HEK293 (cell line): ENCODE data around the gene LIX1L.

Experiments
- FEZF1 ChIP-seq: fragments of 450-650 bp; formaldehyde crosslinking; IDR thresholded peaks from 2 replicates; pipeline ENCODE4 v1.5.1; 2016; ENCODE audit warnings: missing biosample characterization, missing genetic modification characterization
- HOXD13 ChIP-seq: sonication (generic); formaldehyde crosslinking; IDR thresholded peaks from 2 replicates; pipeline ENCODE4 v1.8.0; 2022; ENCODE audit warnings: missing genetic modification reagents, borderline replicate concordance
- IKZF3 ChIP-seq: fragments of 450-650 bp; IDR thresholded peaks from 2 replicates; pipeline ENCODE4 v1.5.0; 2018; ENCODE audit warnings: missing biosample characterization, mild to moderate bottlenecking, missing genetic modification characterization, moderate library complexity
- KLF7 ChIP-seq: fragments of 450-650 bp; formaldehyde crosslinking; IDR thresholded peaks from 2 replicates; pipeline ENCODE4 v1.5.1; 2016; ENCODE audit warnings: missing biosample characterization, missing genetic modification characterization, borderline replicate concordance
- KLF8 ChIP-seq: fragments of 450-650 bp; formaldehyde crosslinking; IDR thresholded peaks from 2 replicates; pipeline ENCODE4 v1.5.1; 2016; ENCODE audit warnings: missing biosample characterization, missing genetic modification characterization
- ZBTB21 ChIP-seq: fragments of 450-650 bp; formaldehyde crosslinking; IDR thresholded peaks from 2 replicates; pipeline ENCODE4 v1.5.1; 2017; ENCODE audit warnings: missing biosample characterization, missing genetic modification characterization
- ZBTB8A ChIP-seq: fragments of 450-650 bp; formaldehyde crosslinking; IDR thresholded peaks from 2 replicates; pipeline ENCODE4 v1.5.1; 2016; ENCODE audit warnings: missing biosample characterization, missing genetic modification characterization
- ZFHX2 ChIP-seq: fragments of 450-650 bp; formaldehyde crosslinking; conservative IDR thresholded peaks from 2 replicates; pipeline ENCODE4 v1.5.1; 2016; ENCODE audit warnings: missing biosample characterization, missing genetic modification characterization
- ZNF10 ChIP-seq: fragments of 450-650 bp; formaldehyde crosslinking; IDR thresholded peaks from 2 replicates; pipeline ENCODE4 v1.5.1; 2017; ENCODE audit warnings: missing biosample characterization, missing genetic modification characterization
- ZNF112 ChIP-seq: fragments of 450-650 bp; formaldehyde crosslinking; IDR thresholded peaks from 2 replicates; pipeline ENCODE4 v1.5.0; 2017; ENCODE audit warnings: missing biosample characterization, missing genetic modification characterization
- ZNF121 ChIP-seq: fragments of 450-650 bp; formaldehyde crosslinking; IDR thresholded peaks from 2 replicates; pipeline ENCODE4 v1.5.1; 2016; ENCODE audit warnings: missing biosample characterization, missing genetic modification characterization
- ZNF146 ChIP-seq: fragments of 450-650 bp; formaldehyde crosslinking; IDR thresholded peaks from 2 replicates; pipeline ENCODE4 v1.5.1; 2016; ENCODE audit warnings: missing biosample characterization, missing genetic modification characterization
- ZNF24 ChIP-seq: fragments of 450-650 bp; formaldehyde crosslinking; IDR thresholded peaks from 2 replicates; pipeline ENCODE4 v1.5.1; 2016; ENCODE audit warnings: missing biosample characterization, missing genetic modification characterization
- ZNF366 ChIP-seq: fragments of 450-650 bp; formaldehyde crosslinking; conservative IDR thresholded peaks from 2 replicates; pipeline ENCODE4 v1.5.1; 2016; ENCODE audit warnings: missing biosample characterization, missing genetic modification characterization
- ZNF394 ChIP-seq: fragments of 450-650 bp; formaldehyde crosslinking; IDR thresholded peaks from 2 replicates; pipeline ENCODE4 v1.5.1; 2016; ENCODE audit warnings: missing biosample characterization, missing genetic modification characterization, mild to moderate bottlenecking, moderate library complexity, borderline replicate concordance
- ZNF521 ChIP-seq: fragments of 450-650 bp; formaldehyde crosslinking; IDR thresholded peaks from 2 replicates; pipeline ENCODE4 v1.5.1; 2017; ENCODE audit warnings: missing biosample characterization, mild to moderate bottlenecking, missing genetic modification characterization
- ZNF560 ChIP-seq: fragments of 450-650 bp; formaldehyde crosslinking; IDR thresholded peaks from 2 replicates; pipeline ENCODE4 v1.5.1; 2017; ENCODE audit warnings: missing biosample characterization, missing genetic modification characterization, borderline replicate concordance
- ZNF561 ChIP-seq: fragments of 450-650 bp; IDR thresholded peaks from 2 replicates; pipeline ENCODE4 v1.5.1; 2018; ENCODE audit warnings: missing biosample characterization, missing genetic modification characterization, borderline replicate concordance
- ZNF624 ChIP-seq: fragments of 450-650 bp; formaldehyde crosslinking; IDR thresholded peaks from 2 replicates; pipeline ENCODE4 v1.5.1; 2017; ENCODE audit warnings: missing biosample characterization, missing genetic modification characterization
- ZNF670 ChIP-seq: fragments of 450-650 bp; formaldehyde crosslinking; IDR thresholded peaks from 2 replicates; pipeline ENCODE4 v1.5.1; 2016; ENCODE audit warnings: missing biosample characterization, missing genetic modification characterization, low read depth
- ZNF768 ChIP-seq: fragments of 450-650 bp; formaldehyde crosslinking; IDR thresholded peaks from 2 replicates; pipeline ENCODE4 v1.5.1; 2018; ENCODE audit warnings: missing biosample characterization, mild to moderate bottlenecking, missing genetic modification characterization
- ZNF785 ChIP-seq: fragments of 450-650 bp; formaldehyde crosslinking; IDR thresholded peaks from 2 replicates; pipeline ENCODE4 v1.5.1; 2016; ENCODE audit warnings: missing biosample characterization, missing genetic modification characterization
- ZNF792 ChIP-seq: fragments of 450-650 bp; formaldehyde crosslinking; IDR thresholded peaks from 2 replicates; pipeline ENCODE4 v1.5.1; 2016; ENCODE audit warnings: missing biosample characterization, missing genetic modification characterization
- ZNF843 ChIP-seq: fragments of 450-650 bp; formaldehyde crosslinking; IDR thresholded peaks from 2 replicates; pipeline ENCODE4 v1.5.1; 2016; ENCODE audit warnings: missing biosample characterization, missing genetic modification characterization
- ZXDB ChIP-seq: fragments of 450-650 bp; formaldehyde crosslinking; IDR thresholded peaks from 2 replicates; pipeline ENCODE4 v1.5.1; 2016; ENCODE audit warnings: missing biosample characterization, missing genetic modification characterization
- TF ChIP-seq, protein P1 (sequence below): fragments of 450-650 bp; formaldehyde crosslinking; IDR thresholded peaks from 2 replicates; pipeline ENCODE4 v1.5.1; 2016; ENCODE audit warnings: missing biosample characterization, missing genetic modification characterization
- TF ChIP-seq, protein P2 (sequence below): fragments of 450-650 bp; formaldehyde crosslinking; IDR thresholded peaks from 2 replicates; pipeline ENCODE4 v1.5.1; 2016; ENCODE audit warnings: missing biosample characterization, missing genetic modification characterization
- TF ChIP-seq, protein P3 (sequence below): fragments of 450-650 bp; formaldehyde crosslinking; IDR thresholded peaks from 2 replicates; pipeline ENCODE4 v1.5.1; 2016; ENCODE audit warnings: missing biosample characterization, missing genetic modification characterization, borderline replicate concordance
- TF ChIP-seq, protein P4 (sequence below): fragments of 450-650 bp; formaldehyde crosslinking; conservative IDR thresholded peaks from 2 replicates; pipeline ENCODE4 v1.5.1; 2016; ENCODE audit warnings: low read depth, missing biosample characterization, missing genetic modification characterization

LIX1L gene

DNA sequence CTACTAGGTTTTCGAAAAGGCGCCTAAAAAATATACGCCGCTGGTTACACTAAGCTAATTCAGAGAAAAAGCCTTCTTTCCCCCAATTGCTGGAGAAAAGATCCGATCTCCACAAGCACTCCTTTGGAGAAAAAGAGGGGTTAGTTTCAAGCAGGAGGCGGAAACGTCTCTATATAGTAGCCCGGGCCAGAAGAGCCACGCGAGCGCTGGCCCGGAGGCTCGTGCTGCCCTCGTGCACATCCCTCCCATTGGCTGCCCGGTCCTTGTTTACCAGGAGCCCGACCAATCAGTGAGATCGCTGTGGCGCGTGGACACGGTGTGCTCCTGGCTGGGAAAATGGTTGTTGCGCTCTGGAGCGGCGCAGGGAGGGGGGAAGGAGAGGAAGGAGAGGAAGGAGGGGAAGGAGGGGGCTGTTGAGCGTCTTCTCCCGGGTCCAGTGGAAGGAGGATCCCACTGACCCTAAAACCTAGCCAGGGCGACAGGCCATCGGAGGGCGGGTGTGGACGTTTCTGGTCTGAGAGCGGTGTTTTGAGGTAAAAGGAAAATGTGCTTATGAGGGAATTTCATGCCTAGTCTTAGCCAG, 38.7 kb upstream of the LIX1L start, which contains the start of gene TXNIP (continued):
- TF ChIP-seq ZNF146 (tag by site-specific recombination) (no peak), KLF7 (no peak), ZFHX2 (tag by site-specific recombination) (no peak), FEZF1 (peak; percentile 39; the same call in 1 of the 2 replicates), ZNF785 (tag by site-specific recombination) (no peak), ZBTB21 (tag by site-specific recombination) (0 out of 2 replicates have a peak, but pooled peaks have one; percentile 9), KLF8 (tag by site-specific recombination) (peak; percentile 58; the same call in 1 of the 2 replicates), ZNF792 (tag by site-specific recombination) (no peak), ZNF670 (no peak), ZNF624 (tag by site-specific recombination) (no peak), ZNF112 (tag by site-specific recombination) (no peak), ZNF121 (tag by site-specific recombination) (no peak), ZNF843 (peak; percentile 71), ZNF561 (tag by site-specific recombination) (peak; percentile 53; the same call in 1 of the 2 replicates), ZNF366 (tag by site-specific recombination) (peak; percentile 91), IKZF3 (tag by site-specific recombination) (peak; percentile 99), ZNF10 (peak; percentile 64), ZXDB (tag by site-specific recombination) (peak; percentile 95), HOXD13 (CRISPR knock-in tag) (no peak), ZNF521 (no peak), ZNF24 (tag by site-specific recombination) (no peak), ZNF560 (tag by site-specific recombination) (no peak), ZNF394 (tag by site-specific recombination) (0 out of 2 replicates have a peak, but pooled peaks have one; percentile 11), ZBTB8A (tag by site-specific recombination) (0 out of 2 replicates have a peak, but pooled peaks have one; percentile 17), ZNF768 (no peak)
- TF ChIP-seq, protein P1, sequence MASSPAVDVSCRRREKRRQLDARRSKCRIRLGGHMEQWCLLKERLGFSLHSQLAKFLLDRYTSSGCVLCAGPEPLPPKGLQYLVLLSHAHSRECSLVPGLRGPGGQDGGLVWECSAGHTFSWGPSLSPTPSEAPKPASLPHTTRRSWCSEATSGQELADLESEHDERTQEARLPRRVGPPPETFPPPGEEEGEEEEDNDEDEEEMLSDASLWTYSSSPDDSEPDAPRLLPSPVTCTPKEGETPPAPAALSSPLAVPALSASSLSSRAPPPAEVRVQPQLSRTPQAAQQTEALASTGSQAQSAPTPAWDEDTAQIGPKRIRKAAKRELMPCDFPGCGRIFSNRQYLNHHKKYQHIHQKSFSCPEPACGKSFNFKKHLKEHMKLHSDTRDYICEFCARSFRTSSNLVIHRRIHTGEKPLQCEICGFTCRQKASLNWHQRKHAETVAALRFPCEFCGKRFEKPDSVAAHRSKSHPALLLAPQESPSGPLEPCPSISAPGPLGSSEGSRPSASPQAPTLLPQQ (tag by site-specific recombination), result peak; percentile 66
- TF ChIP-seq, protein P2, sequence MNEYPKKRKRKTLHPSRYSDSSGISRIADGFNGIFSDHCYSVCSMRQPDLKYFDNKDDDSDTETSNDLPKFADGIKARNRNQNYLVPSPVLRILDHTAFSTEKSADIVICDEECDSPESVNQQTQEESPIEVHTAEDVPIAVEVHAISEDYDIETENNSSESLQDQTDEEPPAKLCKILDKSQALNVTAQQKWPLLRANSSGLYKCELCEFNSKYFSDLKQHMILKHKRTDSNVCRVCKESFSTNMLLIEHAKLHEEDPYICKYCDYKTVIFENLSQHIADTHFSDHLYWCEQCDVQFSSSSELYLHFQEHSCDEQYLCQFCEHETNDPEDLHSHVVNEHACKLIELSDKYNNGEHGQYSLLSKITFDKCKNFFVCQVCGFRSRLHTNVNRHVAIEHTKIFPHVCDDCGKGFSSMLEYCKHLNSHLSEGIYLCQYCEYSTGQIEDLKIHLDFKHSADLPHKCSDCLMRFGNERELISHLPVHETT (tag by site-specific recombination), result 0 out of 2 replicates have a peak, but pooled peaks have one; percentile 11
- TF ChIP-seq, protein P3, sequence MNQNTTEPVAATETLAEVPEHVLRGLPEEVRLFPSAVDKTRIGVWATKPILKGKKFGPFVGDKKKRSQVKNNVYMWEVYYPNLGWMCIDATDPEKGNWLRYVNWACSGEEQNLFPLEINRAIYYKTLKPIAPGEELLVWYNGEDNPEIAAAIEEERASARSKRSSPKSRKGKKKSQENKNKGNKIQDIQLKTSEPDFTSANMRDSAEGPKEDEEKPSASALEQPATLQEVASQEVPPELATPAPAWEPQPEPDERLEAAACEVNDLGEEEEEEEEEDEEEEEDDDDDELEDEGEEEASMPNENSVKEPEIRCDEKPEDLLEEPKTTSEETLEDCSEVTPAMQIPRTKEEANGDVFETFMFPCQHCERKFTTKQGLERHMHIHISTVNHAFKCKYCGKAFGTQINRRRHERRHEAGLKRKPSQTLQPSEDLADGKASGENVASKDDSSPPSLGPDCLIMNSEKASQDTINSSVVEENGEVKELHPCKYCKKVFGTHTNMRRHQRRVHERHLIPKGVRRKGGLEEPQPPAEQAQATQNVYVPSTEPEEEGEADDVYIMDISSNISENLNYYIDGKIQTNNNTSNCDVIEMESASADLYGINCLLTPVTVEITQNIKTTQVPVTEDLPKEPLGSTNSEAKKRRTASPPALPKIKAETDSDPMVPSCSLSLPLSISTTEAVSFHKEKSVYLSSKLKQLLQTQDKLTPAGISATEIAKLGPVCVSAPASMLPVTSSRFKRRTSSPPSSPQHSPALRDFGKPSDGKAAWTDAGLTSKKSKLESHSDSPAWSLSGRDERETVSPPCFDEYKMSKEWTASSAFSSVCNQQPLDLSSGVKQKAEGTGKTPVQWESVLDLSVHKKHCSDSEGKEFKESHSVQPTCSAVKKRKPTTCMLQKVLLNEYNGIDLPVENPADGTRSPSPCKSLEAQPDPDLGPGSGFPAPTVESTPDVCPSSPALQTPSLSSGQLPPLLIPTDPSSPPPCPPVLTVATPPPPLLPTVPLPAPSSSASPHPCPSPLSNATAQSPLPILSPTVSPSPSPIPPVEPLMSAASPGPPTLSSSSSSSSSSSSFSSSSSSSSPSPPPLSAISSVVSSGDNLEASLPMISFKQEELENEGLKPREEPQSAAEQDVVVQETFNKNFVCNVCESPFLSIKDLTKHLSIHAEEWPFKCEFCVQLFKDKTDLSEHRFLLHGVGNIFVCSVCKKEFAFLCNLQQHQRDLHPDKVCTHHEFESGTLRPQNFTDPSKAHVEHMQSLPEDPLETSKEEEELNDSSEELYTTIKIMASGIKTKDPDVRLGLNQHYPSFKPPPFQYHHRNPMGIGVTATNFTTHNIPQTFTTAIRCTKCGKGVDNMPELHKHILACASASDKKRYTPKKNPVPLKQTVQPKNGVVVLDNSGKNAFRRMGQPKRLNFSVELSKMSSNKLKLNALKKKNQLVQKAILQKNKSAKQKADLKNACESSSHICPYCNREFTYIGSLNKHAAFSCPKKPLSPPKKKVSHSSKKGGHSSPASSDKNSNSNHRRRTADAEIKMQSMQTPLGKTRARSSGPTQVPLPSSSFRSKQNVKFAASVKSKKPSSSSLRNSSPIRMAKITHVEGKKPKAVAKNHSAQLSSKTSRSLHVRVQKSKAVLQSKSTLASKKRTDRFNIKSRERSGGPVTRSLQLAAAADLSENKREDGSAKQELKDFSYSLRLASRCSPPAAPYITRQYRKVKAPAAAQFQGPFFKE (tag by site-specific recombination), result no peak
- TF ChIP-seq, protein P4, sequence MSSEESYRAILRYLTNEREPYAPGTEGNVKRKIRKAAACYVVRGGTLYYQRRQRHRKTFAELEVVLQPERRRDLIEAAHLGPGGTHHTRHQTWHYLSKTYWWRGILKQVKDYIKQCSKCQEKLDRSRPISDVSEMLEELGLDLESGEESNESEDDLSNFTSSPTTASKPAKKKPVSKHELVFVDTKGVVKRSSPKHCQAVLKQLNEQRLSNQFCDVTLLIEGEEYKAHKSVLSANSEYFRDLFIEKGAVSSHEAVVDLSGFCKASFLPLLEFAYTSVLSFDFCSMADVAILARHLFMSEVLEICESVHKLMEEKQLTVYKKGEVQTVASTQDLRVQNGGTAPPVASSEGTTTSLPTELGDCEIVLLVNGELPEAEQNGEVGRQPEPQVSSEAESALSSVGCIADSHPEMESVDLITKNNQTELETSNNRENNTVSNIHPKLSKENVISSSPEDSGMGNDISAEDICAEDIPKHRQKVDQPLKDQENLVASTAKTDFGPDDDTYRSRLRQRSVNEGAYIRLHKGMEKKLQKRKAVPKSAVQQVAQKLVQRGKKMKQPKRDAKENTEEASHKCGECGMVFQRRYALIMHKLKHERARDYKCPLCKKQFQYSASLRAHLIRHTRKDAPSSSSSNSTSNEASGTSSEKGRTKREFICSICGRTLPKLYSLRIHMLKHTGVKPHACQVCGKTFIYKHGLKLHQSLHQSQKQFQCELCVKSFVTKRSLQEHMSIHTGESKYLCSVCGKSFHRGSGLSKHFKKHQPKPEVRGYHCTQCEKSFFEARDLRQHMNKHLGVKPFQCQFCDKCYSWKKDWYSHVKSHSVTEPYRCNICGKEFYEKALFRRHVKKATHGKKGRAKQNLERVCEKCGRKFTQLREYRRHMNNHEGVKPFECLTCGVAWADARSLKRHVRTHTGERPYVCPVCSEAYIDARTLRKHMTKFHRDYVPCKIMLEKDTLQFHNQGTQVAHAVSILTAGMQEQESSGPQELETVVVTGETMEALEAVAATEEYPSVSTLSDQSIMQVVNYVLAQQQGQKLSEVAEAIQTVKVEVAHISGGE (tag by site-specific recombination), result 0 out of 2 replicates have a peak, but pooled peaks have one; percentile 26
